ENCODE results near the gene RPS6KB2. TPM values are rescaled to one million over a fixed set of nuclear protein-coding genes. Genes with fewer than 3 reads are reported as not detected.

The RPS6KB2 gene
- total and polyA plus RNA-seq, 9 of the 15 experiments (the other 6 are each of a cell fraction or from before 2014, with no cell fraction given): 0.42 to 122 (median 82.6) TPM

DNA sequence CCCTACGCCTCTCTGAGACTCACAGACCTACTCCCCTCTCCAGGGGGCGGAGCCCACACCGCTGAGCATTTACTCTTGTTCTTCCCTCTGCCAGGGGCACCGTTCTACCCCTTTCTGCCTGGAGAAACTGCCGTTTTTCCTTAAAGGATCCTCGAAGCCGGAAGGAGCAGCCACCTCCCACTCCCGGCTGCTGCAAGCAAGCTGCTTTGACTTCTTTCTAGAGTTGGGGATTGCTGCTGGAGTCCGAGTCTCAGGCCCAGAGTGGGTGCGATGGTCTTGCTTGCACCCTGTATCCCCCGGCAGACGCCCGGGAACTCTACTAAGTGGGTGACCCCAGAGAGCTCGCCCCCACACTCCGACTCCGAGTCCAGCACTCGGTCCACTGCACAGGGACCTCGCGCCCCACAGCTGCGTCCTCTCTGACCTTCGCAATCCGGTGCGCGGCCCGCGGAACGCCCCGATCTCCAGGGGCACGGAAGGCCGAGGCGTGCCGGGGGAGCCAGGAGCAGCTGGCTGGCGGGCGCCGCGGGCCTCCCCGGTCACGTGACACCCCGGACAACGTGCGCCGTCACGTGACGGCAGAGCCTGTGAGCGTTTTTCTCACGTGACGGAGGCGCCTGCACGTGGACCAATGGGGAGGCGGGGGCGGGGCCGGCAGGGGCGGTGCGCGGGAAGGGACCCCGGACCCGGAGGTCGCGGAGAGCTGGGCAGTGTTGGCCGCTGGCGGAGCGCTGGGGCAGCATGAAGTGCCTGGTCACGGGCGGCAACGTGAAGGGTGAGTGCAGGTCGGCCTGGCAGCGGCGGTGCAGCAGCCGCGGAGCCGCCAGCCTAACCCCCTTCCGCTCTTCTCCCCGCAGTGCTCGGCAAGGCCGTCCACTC is 36.8 kb upstream of the RPS6KB2 start, which contains the start of gene RAD9A (continued):
- TF ChIP-seq, protein P1, sequence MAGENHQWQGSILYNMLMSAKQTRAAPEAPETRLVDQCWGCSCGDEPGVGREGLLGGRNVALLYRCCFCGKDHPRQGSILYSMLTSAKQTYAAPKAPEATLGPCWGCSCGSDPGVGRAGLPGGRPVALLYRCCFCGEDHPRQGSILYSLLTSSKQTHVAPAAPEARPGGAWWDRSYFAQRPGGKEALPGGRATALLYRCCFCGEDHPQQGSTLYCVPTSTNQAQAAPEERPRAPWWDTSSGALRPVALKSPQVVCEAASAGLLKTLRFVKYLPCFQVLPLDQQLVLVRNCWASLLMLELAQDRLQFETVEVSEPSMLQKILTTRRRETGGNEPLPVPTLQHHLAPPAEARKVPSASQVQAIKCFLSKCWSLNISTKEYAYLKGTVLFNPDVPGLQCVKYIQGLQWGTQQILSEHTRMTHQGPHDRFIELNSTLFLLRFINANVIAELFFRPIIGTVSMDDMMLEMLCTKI (IDR thresholded peaks at IDR 0.05; ENCODE audit: partially characterized antibody): no peak
- no peak for TF ChIP-seq SMAD2 (IDR thresholded peaks at IDR 0.05; ENCODE audit: low read depth, low read length)
- TF ChIP-seq, protein P2, sequence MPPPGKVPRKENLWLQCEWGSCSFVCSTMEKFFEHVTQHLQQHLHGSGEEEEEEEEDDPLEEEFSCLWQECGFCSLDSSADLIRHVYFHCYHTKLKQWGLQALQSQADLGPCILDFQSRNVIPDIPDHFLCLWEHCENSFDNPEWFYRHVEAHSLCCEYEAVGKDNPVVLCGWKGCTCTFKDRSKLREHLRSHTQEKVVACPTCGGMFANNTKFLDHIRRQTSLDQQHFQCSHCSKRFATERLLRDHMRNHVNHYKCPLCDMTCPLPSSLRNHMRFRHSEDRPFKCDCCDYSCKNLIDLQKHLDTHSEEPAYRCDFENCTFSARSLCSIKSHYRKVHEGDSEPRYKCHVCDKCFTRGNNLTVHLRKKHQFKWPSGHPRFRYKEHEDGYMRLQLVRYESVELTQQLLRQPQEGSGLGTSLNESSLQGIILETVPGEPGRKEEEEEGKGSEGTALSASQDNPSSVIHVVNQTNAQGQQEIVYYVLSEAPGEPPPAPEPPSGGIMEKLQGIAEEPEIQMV (tag; conservative IDR thresholded peaks at IDR 0.05; ENCODE audit: low read depth): no peak
- TF ChIP-seq ZKSCAN1 (IDR thresholded peaks at IDR 0.05; ENCODE audit: low read depth, low read length): peak; percentile 46; the same call in 1 of the 2 replicates
- TF ChIP-seq E2F1 (CRISPR knock-in tag; IDR thresholded peaks at IDR 0.05): peak; percentile 91
- TF ChIP-seq CXXC5 (CRISPR knock-in tag; IDR thresholded peaks at IDR 0.05): peak; percentile 98
- TF ChIP-seq, protein P3, sequence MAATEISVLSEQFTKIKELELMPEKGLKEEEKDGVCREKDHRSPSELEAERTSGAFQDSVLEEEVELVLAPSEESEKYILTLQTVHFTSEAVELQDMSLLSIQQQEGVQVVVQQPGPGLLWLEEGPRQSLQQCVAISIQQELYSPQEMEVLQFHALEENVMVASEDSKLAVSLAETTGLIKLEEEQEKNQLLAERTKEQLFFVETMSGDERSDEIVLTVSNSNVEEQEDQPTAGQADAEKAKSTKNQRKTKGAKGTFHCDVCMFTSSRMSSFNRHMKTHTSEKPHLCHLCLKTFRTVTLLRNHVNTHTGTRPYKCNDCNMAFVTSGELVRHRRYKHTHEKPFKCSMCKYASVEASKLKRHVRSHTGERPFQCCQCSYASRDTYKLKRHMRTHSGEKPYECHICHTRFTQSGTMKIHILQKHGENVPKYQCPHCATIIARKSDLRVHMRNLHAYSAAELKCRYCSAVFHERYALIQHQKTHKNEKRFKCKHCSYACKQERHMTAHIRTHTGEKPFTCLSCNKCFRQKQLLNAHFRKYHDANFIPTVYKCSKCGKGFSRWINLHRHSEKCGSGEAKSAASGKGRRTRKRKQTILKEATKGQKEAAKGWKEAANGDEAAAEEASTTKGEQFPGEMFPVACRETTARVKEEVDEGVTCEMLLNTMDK (IDR thresholded peaks at IDR 0.05; ENCODE audit: borderline replicate concordance, insufficient read depth, low read depth, low read length, poor library complexity, severe bottlenecking): no peak
- TF ChIP-seq POLR3A (IDR thresholded peaks at IDR 0.05; ENCODE audit: borderline replicate concordance, extremely low read depth, insufficient read depth, insufficient read length): no peak
- TF ChIP-seq TSC22D4 (tag; IDR thresholded peaks at IDR 0.05): no peak
- no peak for TF ChIP-seq ATF1 (CRISPR knock-in tag; IDR thresholded peaks at IDR 0.05)
- peak; percentile 88 for TF ChIP-seq ATF1 (tag; IDR thresholded peaks at IDR 0.05)
- no peak for TF ChIP-seq SMARCA5 (IDR thresholded peaks at IDR 0.05)
- TF ChIP-seq, protein P4, sequence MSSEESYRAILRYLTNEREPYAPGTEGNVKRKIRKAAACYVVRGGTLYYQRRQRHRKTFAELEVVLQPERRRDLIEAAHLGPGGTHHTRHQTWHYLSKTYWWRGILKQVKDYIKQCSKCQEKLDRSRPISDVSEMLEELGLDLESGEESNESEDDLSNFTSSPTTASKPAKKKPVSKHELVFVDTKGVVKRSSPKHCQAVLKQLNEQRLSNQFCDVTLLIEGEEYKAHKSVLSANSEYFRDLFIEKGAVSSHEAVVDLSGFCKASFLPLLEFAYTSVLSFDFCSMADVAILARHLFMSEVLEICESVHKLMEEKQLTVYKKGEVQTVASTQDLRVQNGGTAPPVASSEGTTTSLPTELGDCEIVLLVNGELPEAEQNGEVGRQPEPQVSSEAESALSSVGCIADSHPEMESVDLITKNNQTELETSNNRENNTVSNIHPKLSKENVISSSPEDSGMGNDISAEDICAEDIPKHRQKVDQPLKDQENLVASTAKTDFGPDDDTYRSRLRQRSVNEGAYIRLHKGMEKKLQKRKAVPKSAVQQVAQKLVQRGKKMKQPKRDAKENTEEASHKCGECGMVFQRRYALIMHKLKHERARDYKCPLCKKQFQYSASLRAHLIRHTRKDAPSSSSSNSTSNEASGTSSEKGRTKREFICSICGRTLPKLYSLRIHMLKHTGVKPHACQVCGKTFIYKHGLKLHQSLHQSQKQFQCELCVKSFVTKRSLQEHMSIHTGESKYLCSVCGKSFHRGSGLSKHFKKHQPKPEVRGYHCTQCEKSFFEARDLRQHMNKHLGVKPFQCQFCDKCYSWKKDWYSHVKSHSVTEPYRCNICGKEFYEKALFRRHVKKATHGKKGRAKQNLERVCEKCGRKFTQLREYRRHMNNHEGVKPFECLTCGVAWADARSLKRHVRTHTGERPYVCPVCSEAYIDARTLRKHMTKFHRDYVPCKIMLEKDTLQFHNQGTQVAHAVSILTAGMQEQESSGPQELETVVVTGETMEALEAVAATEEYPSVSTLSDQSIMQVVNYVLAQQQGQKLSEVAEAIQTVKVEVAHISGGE (CRISPR knock-in tag; IDR thresholded peaks at IDR 0.05): 0 out of 6 replicates have a peak, but pooled peaks of 1 of the 3 experiments have one; percentile 72
- no peak for TF ChIP-seq ZNF212 (CRISPR knock-in tag; IDR thresholded peaks at IDR 0.05)

Data from K562 (cell line).